Right atrium auricular region (tissue), 2 donors: ENCODE measurements around the gene CHRDL2. TPM values are rescaled to one million over a fixed set of nuclear protein-coding genes. Genes with fewer than 3 reads are reported as not detected.
"Not testable (repeated sequence)": the region's sequence is repeated elsewhere in the genome, so short reads cannot be mapped to it uniquely, and the experiment has no call there.

Source experiments
- DNase-seq: peaks from one replicate; pipeline ENCODE4 v3.0.0-alpha.2; 2019; ENCODE audit warnings: low spot score
- H3K27ac ChIP-seq, 2 donors: fragments of 200-600 bp; sonication (generic); 1 replicate in 1 of 2; 2 replicates in 1 of 2; pipeline ENCODE4 v1.5.1; 2016 to 2019
- H3K27me3 ChIP-seq, 2 donors: fragments of 200-600 bp; sonication (generic); one replicate each; pipeline versions ENCODE4 v1.5.1 to v1.6.0; 2017 to 2019
- H3K36me3 ChIP-seq: fragments of 200-600 bp; sonication (generic); one replicate; pipeline ENCODE4 v1.5.1; 2016
- H3K4me1 ChIP-seq, 2 donors: fragments of 200-600 bp; sonication (generic); one replicate each; pipeline versions ENCODE4 v1.5.1 to v1.6.0; 2017 to 2019
- H3K4me3 ChIP-seq, 2 donors: fragments of 200-600 bp; sonication (generic); 1 replicate in 1 of 2; 2 replicates in 1 of 2; pipeline ENCODE4 v1.5.1; 2017 to 2019; ENCODE audit warnings: mild to moderate bottlenecking in 1 of 2, moderate library complexity in 1 of 2
- H3K9me3 ChIP-seq, 2 donors: fragments of 200-600 bp; sonication (generic); one replicate each; pipeline ENCODE4 v1.5.1; 2019
- total RNA-seq, 2 donors: library from RNA; depleted of rRNA; stranded (reverse); fragments of >200 nt; gene quantifications; one replicate each; pipeline ENCODE4 v1.1.0, GENCODE V29; 2016
- TF ChIP-seq, protein P1 (sequence below), 2 donors: fragments of 200-600 bp; sonication (generic); IDR thresholded peaks; one replicate each; pipeline ENCODE4 v1.5.1; 2019; ENCODE audit warnings: antibody characterized with exemption in 2 of 2

CHRDL2 gene
- total RNA-seq, 2 donors from 2014 or later, result 2.0 to 4.2 TPM

DNA sequence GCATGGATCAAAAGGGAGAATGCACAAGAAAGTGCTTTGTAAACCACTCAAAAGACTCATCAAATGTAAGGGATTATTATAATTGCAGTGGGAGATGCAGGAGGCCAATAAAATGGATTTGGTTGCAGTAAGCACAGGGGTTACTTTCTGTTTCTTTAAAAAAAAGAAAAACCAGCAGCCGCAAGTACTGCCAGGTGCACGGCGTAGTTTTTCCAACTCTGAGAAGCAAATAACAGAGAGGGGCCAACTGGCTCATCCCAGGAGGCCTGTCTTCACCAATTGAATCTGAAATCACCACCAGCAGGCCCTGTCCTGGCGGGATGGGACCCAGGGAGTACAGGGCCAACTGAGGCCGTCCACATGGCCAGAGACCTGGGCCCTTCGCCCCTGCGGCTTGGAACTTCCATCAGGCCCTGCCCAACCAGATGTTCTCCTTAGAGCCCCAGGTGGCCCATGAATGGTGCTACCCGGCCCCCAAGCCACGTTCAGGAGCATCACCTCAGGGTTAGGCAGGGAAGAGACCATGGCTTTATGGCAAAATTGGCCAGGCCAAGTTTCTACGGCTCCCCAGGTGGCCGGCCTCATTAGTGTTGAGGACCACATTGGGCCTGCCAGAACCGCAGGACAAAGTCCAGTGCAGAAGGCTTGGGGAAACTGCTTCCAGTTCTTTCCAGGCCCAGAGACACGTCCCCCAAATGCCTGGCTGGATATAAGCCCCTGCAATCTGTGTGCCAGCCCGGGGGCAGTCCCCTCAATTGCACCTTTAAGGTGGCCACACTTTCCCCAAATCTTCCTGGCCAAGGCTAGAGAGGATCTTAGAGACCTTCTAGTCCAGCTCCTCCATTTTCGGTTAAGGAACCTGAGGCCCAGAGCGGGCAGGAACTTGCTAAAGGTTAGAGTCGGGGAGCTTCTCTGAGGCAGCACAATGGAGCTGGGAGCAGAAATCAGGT lies 61.7 kb downstream of the CHRDL2 start:
- no peak overlapping the region for H3K27ac ChIP-seq
- H3K4me3 ChIP-seq, result no peak overlapping the region
- TF ChIP-seq, protein P1, sequence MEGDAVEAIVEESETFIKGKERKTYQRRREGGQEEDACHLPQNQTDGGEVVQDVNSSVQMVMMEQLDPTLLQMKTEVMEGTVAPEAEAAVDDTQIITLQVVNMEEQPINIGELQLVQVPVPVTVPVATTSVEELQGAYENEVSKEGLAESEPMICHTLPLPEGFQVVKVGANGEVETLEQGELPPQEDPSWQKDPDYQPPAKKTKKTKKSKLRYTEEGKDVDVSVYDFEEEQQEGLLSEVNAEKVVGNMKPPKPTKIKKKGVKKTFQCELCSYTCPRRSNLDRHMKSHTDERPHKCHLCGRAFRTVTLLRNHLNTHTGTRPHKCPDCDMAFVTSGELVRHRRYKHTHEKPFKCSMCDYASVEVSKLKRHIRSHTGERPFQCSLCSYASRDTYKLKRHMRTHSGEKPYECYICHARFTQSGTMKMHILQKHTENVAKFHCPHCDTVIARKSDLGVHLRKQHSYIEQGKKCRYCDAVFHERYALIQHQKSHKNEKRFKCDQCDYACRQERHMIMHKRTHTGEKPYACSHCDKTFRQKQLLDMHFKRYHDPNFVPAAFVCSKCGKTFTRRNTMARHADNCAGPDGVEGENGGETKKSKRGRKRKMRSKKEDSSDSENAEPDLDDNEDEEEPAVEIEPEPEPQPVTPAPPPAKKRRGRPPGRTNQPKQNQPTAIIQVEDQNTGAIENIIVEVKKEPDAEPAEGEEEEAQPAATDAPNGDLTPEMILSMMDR (IDR thresholded peaks at IDR 0.05), result no peak
- H3K36me3 ChIP-seq, result no peaks in the 10 kb centered on the region
- peaks cover 0 to 19% of the 10 kb centered on the region in 2 donors for H3K4me1 ChIP-seq
- no peaks in the 10 kb centered on the region for H3K9me3 ChIP-seq
- no peak for DNase-seq
- H3K27me3 ChIP-seq, result no peaks in the 10 kb centered on the region

DNA sequence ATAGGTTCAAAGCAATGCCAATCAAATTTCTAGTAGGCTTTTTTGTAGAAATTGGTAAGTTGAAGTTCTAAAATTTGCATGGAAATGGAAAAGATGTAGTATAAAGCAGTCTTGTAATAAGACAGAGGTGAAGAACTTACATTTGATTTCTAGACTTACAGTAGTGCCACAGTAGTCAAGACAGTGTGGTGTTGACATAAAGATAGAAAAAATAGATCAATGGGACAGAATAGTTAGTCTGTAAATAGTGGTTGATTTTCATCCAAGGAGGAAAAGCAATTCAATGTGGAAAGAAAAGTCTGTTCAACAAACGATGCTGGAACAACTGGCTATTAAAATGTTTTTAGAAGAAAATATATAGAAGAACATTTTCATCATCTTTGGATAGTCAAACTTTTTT lies 67.9 kb downstream of the CHRDL2 start:
- Histone ChIP-seq H3K27me3 (no peaks in the 10 kb centered on the region), H3K4me3 (no peak overlapping the region), H3K9me3 (peaks cover 0 to 5% of the 10 kb centered on the region in 2 donors), H3K27ac (no peak overlapping the region), H3K4me1 (no peaks in the 10 kb centered on the region), H3K36me3 (no peaks in the 10 kb centered on the region)
- DNase-seq, result no peak
- TF ChIP-seq, protein P1 (IDR thresholded peaks at IDR 0.05), result no peak

DNA sequence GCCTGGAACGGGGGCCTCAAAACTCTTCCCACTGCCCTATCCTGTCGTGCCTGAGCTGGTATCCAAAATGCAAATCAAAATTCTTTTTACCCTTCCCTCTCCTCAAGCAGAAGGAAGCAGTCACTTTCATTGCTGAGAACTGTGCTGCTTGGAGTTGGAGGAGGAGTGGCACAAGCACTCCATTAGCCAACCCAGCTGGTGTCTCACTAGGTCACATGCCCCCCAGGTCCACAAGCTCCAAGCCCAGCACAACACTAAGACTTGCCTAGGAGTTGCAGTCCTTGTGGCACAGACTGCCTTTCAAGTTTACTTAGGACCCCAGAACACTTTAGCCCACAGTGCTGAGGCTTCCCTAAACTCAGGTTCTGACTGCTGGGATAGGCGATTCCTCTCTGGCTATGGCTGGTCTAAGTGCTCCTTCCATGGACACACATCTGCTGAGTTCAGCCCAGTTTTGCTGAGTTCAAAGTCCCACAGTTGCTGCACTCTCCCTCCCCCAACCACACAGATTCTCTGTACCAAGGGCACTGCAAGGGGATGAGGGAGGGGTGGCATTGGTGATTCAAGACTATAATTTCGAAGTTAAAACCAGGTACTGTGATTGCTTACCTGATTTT lies 68.6 kb downstream of the CHRDL2 start:
- peaks cover 0 to 5% of the 10 kb centered on the region in 2 donors for H3K9me3 ChIP-seq
- no peak for DNase-seq
- H3K27me3 ChIP-seq, result no peaks in the 10 kb centered on the region
- no peaks in the 10 kb centered on the region for H3K36me3 ChIP-seq
- H3K4me1 ChIP-seq, result no peaks in the 10 kb centered on the region
- TF ChIP-seq, protein P1 (IDR thresholded peaks at IDR 0.05), result no peak
- no peak overlapping the region for H3K4me3 ChIP-seq
- no peak overlapping the region for H3K27ac ChIP-seq

DNA sequence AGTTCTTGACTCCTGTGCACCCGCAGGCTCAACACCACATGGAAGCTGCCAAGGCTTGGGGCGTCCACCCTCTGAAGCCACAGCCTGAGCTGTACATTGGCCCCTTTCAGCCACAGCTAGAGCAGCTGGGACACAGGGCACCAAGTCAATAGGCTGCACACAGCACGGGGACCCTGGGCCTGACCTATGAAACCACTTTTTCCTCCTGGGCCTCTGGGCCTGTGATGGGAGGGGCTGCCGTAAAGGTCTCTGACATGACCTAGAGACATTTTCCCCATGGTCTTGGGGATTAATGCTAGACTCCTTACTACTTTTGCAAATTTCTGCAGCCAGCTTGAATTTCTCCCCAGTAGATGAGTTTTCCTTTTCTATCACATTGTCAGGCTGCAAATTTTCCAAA lies 72.1 kb downstream of the CHRDL2 start:
- not testable (repeated sequence) for H3K27ac ChIP-seq, H3K4me3 ChIP-seq, H3K27me3 ChIP-seq, DNase-seq, H3K9me3 ChIP-seq, H3K4me1 ChIP-seq, H3K36me3 ChIP-seq

DNA sequence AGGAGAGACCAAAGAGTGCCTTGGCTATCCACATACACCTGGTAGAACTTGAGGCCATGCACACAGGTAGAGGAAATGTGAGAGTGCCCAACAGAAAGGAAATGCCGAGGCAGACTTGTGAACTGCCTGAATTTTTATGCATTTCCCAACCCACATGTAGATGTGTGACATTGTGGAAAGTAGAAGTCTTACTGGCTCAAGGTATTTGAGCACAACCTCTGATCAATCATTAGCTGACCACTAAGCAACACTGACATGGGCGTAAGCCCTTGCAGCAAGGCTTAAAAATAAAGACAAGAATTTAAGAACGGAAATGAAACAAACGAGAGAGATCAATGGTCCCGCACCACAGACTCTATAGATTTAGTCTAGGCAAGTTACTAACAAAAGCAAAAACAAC lies 76.2 kb downstream of the CHRDL2 start:
- no peaks in the 10 kb centered on the region for H3K36me3 ChIP-seq
- no peak for DNase-seq
- no peaks in the 10 kb centered on the region for H3K9me3 ChIP-seq
- H3K27ac ChIP-seq, result no peak overlapping the region
- H3K27me3 ChIP-seq, result no peaks in the 10 kb centered on the region
- TF ChIP-seq, protein P1 (IDR thresholded peaks at IDR 0.05), result no peak
- H3K4me1 ChIP-seq, result no peaks in the 10 kb centered on the region
- no peak overlapping the region for H3K4me3 ChIP-seq

DNA sequence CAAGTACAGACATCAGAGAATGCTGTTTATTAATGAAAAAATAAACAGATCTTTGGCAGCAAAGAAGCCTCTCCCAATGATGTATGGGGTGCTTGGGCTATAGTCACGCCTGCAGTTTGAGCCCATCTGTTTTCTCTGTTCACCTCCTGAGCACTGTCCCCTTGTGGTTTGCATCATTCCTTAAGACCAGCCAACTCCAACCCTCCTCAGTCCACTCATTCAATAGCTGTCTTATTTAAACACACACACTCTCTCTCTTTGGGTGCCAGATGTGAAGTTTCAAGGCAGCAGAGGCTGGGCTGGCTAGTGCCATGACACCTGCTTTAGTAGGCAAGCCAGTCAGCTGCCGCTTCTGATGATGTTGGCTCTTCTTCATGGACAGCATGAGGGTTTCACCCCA lies 80.7 kb downstream of the CHRDL2 start:
- TF ChIP-seq, protein P1 (IDR thresholded peaks at IDR 0.05), result no peak
- no peak overlapping the region for H3K4me3 ChIP-seq
- H3K36me3 ChIP-seq, result no peaks in the 10 kb centered on the region
- H3K4me1 ChIP-seq, result no peaks in the 10 kb centered on the region
- DNase-seq, result no peak
- no peak overlapping the region for H3K27ac ChIP-seq
- no peaks in the 10 kb centered on the region for H3K9me3 ChIP-seq
- H3K27me3 ChIP-seq, result no peaks in the 10 kb centered on the region
